C4-2B (cell line): ENCODE measurements around the gene DHX34.
"Not testable (repeated sequence)": the region's sequence is repeated elsewhere in the genome, so short reads cannot be mapped to it uniquely, and the experiment has no call there.

Experiments used
- H3K27ac ChIP-seq: fragments of 450-650 bp; 2 replicates; pipeline ENCODE4 v1.5.1; 2017
- CTCF ChIP-seq: fragments of 450-650 bp; conservative IDR thresholded peaks from 2 replicates; pipeline ENCODE4 v1.5.1; 2017; ENCODE audit warnings: mild to moderate bottlenecking
- ZFX ChIP-seq: fragments of 450-650 bp; IDR thresholded peaks from 2 replicates; pipeline ENCODE4 v1.6.1; 2017

Gene DHX34

GRCh38 chr19:47378246-47378645 is 29.1 kb downstream of the DHX34 start:
- no peak overlapping the region; the same call in 1 of the 2 replicates for H3K27ac ChIP-seq
- TF ChIP-seq ZFX (no peak), CTCF (no peak)

GRCh38 chr19:47379381-47379938 is 30.3 kb downstream of the DHX34 start:
- TF ChIP-seq CTCF (no peak), ZFX (no peak)
- no peak overlapping the region for H3K27ac ChIP-seq

GRCh38 chr19:47380559-47380958 is 31.4 kb downstream of the DHX34 start:
- TF ChIP-seq ZFX = no peak
- TF ChIP-seq CTCF = no peak
- H3K27ac ChIP-seq = no peak overlapping the region

- H3K27ac ChIP-seq = no peak overlapping the region
- TF ChIP-seq ZFX (no peak), CTCF (no peak)
These were observed 32.0 kb downstream of the DHX34 start for GRCh38 chr19:47381121-47381520.

GRCh38 chr19:47381653-47382279 is 32.7 kb downstream of the DHX34 start:
- H3K27ac ChIP-seq = no peak overlapping the region
- TF ChIP-seq ZFX (no peak), CTCF (no peak)

- not testable (repeated sequence) for H3K27ac ChIP-seq
These were observed 34.8 kb downstream of the DHX34 start for GRCh38 chr19:47383890-47384289.

- H3K27ac ChIP-seq = not testable (repeated sequence)
These were observed 35.4 kb downstream of the DHX34 start for GRCh38 chr19:47384533-47384932.

- not testable (repeated sequence) for H3K27ac ChIP-seq
These were observed 37.5 kb downstream of the DHX34 start for GRCh38 chr19:47386582-47386981.

- not testable (repeated sequence) for H3K27ac ChIP-seq
These were observed 38.5 kb downstream of the DHX34 start for GRCh38 chr19:47387623-47388022.

- H3K27ac ChIP-seq = not testable (repeated sequence)
These were observed 39.6 kb downstream of the DHX34 start for GRCh38 chr19:47388721-47389120.
